Measurements from ENCODE around the gene AGPAT4.

Gene AGPAT4

GRCh38 chr6:161163466-161164181 lies 110.2 kb downstream of the AGPAT4 start:
- no peak for DNase-seq (ENCODE audit: low read depth)
- TF ChIP-seq, protein P1, sequence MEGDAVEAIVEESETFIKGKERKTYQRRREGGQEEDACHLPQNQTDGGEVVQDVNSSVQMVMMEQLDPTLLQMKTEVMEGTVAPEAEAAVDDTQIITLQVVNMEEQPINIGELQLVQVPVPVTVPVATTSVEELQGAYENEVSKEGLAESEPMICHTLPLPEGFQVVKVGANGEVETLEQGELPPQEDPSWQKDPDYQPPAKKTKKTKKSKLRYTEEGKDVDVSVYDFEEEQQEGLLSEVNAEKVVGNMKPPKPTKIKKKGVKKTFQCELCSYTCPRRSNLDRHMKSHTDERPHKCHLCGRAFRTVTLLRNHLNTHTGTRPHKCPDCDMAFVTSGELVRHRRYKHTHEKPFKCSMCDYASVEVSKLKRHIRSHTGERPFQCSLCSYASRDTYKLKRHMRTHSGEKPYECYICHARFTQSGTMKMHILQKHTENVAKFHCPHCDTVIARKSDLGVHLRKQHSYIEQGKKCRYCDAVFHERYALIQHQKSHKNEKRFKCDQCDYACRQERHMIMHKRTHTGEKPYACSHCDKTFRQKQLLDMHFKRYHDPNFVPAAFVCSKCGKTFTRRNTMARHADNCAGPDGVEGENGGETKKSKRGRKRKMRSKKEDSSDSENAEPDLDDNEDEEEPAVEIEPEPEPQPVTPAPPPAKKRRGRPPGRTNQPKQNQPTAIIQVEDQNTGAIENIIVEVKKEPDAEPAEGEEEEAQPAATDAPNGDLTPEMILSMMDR (conservative IDR thresholded peaks at IDR 0.05; ENCODE audit: low read depth, low read length), result no peak
- no peak overlapping the region for H3K4me3 ChIP-seq (ENCODE audit: low read length)

DNA sequence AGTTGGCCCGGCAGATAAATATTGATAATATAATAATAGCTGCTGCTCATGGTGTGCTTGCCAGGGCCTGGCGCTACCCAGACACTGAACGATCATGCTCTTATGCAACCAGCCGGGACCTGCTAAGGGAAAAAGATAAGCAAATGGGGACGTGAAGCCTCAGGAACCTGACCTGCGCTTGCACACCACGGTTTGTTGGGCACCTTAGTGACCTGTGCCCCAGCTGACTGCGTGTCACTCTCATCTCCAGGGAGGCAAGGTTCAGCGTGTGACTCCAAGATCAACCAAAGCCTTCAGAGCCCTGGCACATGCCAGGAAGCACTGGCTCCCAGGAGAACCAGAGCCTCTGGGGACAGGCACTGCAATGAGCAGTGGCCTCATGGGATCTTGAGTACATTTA lies 111.1 kb downstream of the AGPAT4 start:
- H3K4me3 ChIP-seq (ENCODE audit: low read length), result no peak overlapping the region
- DNase-seq (ENCODE audit: low read depth), result no peak
- TF ChIP-seq, protein P1 (conservative IDR thresholded peaks at IDR 0.05; ENCODE audit: low read depth, low read length), result no peak

GRCh38 chr6:161161889-161162624 lies 111.8 kb downstream of the AGPAT4 start:
- no peak for DNase-seq (ENCODE audit: low read depth)
- TF ChIP-seq, protein P1 (conservative IDR thresholded peaks at IDR 0.05; ENCODE audit: low read depth, low read length), result no peak
- no peak overlapping the region for H3K4me3 ChIP-seq (ENCODE audit: low read length)

DNA sequence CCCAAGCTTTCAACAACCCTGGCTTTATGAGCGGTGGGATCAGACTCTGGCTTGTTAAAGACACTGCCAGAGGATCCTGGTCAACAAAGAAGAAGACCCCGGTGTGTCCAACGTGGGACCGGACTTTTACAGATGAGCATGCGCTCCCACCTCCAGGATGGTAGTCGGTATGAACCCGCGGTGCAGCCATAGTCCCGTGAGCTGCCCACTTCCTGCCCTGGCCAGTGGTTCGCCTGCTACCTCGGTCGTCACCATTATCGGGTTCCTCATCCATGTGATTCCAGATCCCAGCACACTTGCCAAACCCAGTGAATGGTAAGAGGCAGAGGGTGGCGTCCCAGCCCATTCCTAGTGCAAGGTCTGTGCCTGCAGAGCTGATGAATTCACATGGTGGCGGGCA lies 112.7 kb downstream of the AGPAT4 start:
- no peak overlapping the region for H3K4me3 ChIP-seq (ENCODE audit: low read length)
- no peak for DNase-seq (ENCODE audit: low read depth)
- TF ChIP-seq, protein P1 (conservative IDR thresholded peaks at IDR 0.05; ENCODE audit: low read depth, low read length), result no peak

DNA sequence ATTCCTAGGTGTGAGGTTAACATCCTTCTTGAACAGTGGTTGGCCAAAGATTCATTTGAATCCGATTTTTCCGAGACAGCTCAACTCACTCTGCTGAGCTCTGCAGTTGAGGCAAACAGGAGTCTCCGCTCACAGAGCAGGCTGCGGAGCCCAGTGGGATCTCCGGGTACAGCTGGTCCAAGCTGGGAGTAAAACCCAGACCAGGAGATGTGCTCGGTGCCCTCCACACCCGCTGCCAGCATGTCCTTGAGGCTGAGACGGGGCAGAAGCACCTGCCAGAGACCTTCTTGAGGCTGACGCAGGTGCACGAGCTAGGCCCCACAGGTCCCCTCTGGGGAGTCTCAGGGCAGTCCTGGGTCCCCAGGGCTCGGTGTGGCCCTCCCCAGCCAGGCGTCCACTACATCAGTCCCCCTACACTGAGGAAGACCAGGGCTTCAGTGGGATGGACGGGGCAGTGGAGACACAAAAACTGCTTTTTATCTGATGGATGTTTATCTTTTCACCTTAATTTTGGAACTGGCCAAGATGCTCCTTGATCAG lies 119.0 kb downstream of the AGPAT4 start:
- no peak overlapping the region for H3K4me3 ChIP-seq (ENCODE audit: low read length)
- no peak for DNase-seq (ENCODE audit: low read depth)
- TF ChIP-seq, protein P1 (conservative IDR thresholded peaks at IDR 0.05; ENCODE audit: low read depth, low read length), result no peak

GRCh38 chr6:161153725-161154124 lies 120.1 kb downstream of the AGPAT4 start:
- no peak for DNase-seq (ENCODE audit: low read depth)

More at GRCh38 chr6:161153725-161154124, 120.1 kb downstream of the AGPAT4 start:
- H3K4me3 ChIP-seq (ENCODE audit: low read length), result no peak overlapping the region
- TF ChIP-seq, protein P1 (conservative IDR thresholded peaks at IDR 0.05; ENCODE audit: low read depth, low read length), result no peak
